H1 (cell line): ENCODE measurements around the gene ZBTB7B. TPM values are rescaled to one million over a fixed set of nuclear protein-coding genes. Genes with fewer than 3 reads are reported as not detected.

Experiments used
- CTCF ChIA-PET: fragments of 300-600 bp; sonication (Branson Sonifier 250); formaldehyde crosslinking; loops from one replicate; lab custom pipeline; 2021; ENCODE audit not compliant: partially characterized antibody; lab: Charles Lee
- POLR2A ChIA-PET: fragments of 300-600 bp; sonication (Branson Sonifier 250); formaldehyde crosslinking; loops from one replicate; lab custom pipeline; 2021; ENCODE audit warnings: inconsistent platforms; ENCODE audit not compliant: partially characterized antibody; lab: Charles Lee
- DNase-seq, 2 experiments: peaks; one replicate each; pipeline versions ENCODE4 v3.0.0 to v3.0.0-alpha.2; 2010 to 2022; ENCODE audit warnings: low spot score in 2 of 2, low read depth in 1 of 2, mixed read lengths in 1 of 2
- FAIRE-seq: peaks from 2 replicates; lab custom pipeline; 2011; peaks lifted over from hg19 to GRCh38; lab: Jason Lieb, UNC
- H2AFZ ChIP-seq: 2 replicates; pipeline ENCODE4 v1.8.1; 2012; ENCODE audit warnings: low read length, inconsistent platforms
- H2AK5ac ChIP-seq: 2 replicates; pipeline ENCODE4 v1.6.1; 2013; ENCODE audit warnings: low read depth, low read length
- H2BK120ac ChIP-seq: replicated peaks from 2 replicates; pipeline ENCODE3; 2013; ENCODE audit warnings: low read depth, low read length, inconsistent platforms
- H2BK12ac ChIP-seq: 2 replicates; pipeline ENCODE4 v1.6.1; 2013; ENCODE audit warnings: low read depth, low read length
- H2BK15ac ChIP-seq: 2 replicates; pipeline ENCODE4 v1.6.1; 2013; ENCODE audit warnings: low read length
- H2BK20ac ChIP-seq: 2 replicates; pipeline ENCODE4 v1.6.1; 2013; ENCODE audit warnings: low read length
- H2BK5ac ChIP-seq: 2 replicates; pipeline ENCODE4 v1.6.1; 2013; ENCODE audit warnings: low read depth, low read length
- H3K14ac ChIP-seq: 2 replicates; pipeline ENCODE4 v1.6.1; 2013; ENCODE audit warnings: inconsistent platforms; ENCODE audit not compliant: insufficient read length
- H3K18ac ChIP-seq: 2 replicates; pipeline ENCODE4 v1.6.1; 2013; ENCODE audit warnings: low read length; ENCODE audit errors: extremely low read depth
- H3K23ac ChIP-seq: 2 replicates; pipeline ENCODE4 v1.6.1; 2013; ENCODE audit warnings: inconsistent platforms; ENCODE audit not compliant: insufficient read length
- H3K23me2 ChIP-seq: 2 replicates; pipeline ENCODE4 v1.6.1; 2013; ENCODE audit warnings: low read depth, low read length
- H3K27ac ChIP-seq: 2 replicates; pipeline ENCODE4 v1.6.1; 2011; ENCODE audit warnings: low read depth, low read length, inconsistent platforms
- H3K27me3 ChIP-seq, 4 experiments: replicated peaks in 1 of 4; 1 replicate in 1 of 4; 2 replicates in 3 of 4; pipeline versions ENCODE4 v1.6.1 to v1.8.1; 2011 to 2013; ENCODE audit warnings: low read length in 3 of 4, mild to moderate bottlenecking in 3 of 4, inconsistent platforms in 2 of 4, mixed read lengths in 2 of 4, moderate library complexity in 1 of 4; ENCODE audit not compliant: control insufficient read depth in 3 of 4, insufficient read depth in 3 of 4; ENCODE audit errors: extremely low read depth in 1 of 4
- H3K36me3 ChIP-seq, 4 experiments: 2 replicates each; pipeline versions ENCODE4 v1.6.1 to v1.8.1; 2011 to 2013; ENCODE audit warnings: mild to moderate bottlenecking in 4 of 4, low read length in 3 of 4, moderate library complexity in 2 of 4, control low read depth in 1 of 4, inconsistent platforms in 1 of 4; ENCODE audit not compliant: insufficient read depth in 4 of 4, control insufficient read depth in 2 of 4
- H3K4ac ChIP-seq: replicated peaks from 2 replicates; pipeline ENCODE3; 2013; ENCODE audit warnings: low read length, low read depth, mixed read lengths, inconsistent platforms; ENCODE audit not compliant: insufficient read length
- H3K4me1 ChIP-seq, 4 experiments: replicated peaks in 1 of 4; 1 replicate in 1 of 4; 2 replicates in 3 of 4; pipeline versions ENCODE4 v1.6.1 to v1.8.1; 2011 to 2013; ENCODE audit warnings: low read length in 3 of 4, inconsistent platforms in 2 of 4, mixed read lengths in 1 of 4; ENCODE audit not compliant: insufficient read depth in 4 of 4, control insufficient read depth in 3 of 4
- H3K4me2 ChIP-seq, 2 experiments: 2 replicates each; pipeline versions ENCODE4 v1.6.1 to v1.8.1; 2011 to 2013; ENCODE audit warnings: low read depth in 2 of 2, low read length in 2 of 2, control low read depth in 1 of 2, inconsistent platforms in 1 of 2, mild to moderate bottlenecking in 1 of 2; ENCODE audit not compliant: insufficient read depth in 1 of 2
- H3K4me3 ChIP-seq, 4 experiments: fragments of 200-600, 300-600 bp in 1 of 4; sonication (generic), shearing (Covaris generic), sonication (Bioruptor Twin) in 1 of 4; 2 replicates each; pipeline versions ENCODE4 v1.5.1 to v1.8.1; 2011 to 2016; ENCODE audit warnings: low read length in 4 of 4, low read depth in 3 of 4, control low read depth in 2 of 4, inconsistent platforms in 2 of 4, mild to moderate bottlenecking in 2 of 4, mixed read lengths in 1 of 4, moderate library complexity in 1 of 4; ENCODE audit not compliant: insufficient read depth in 2 of 4; ENCODE audit errors: extremely low read depth in 1 of 4
- H3K56ac ChIP-seq: replicated peaks from 2 replicates; pipeline ENCODE3; 2013; ENCODE audit warnings: low read depth, mild to moderate bottlenecking, mixed read lengths, low read length, inconsistent platforms; ENCODE audit not compliant: insufficient read length
- H3K79me1 ChIP-seq: 2 replicates; pipeline ENCODE4 v1.6.1; 2013; ENCODE audit warnings: low read depth, low read length, control low read depth
- H3K79me2 ChIP-seq, 2 experiments: 2 replicates each; pipeline versions ENCODE4 v1.6.1 to v1.8.1; 2012 to 2013; ENCODE audit warnings: low read length in 2 of 2, mild to moderate bottlenecking in 2 of 2, inconsistent platforms in 1 of 2; ENCODE audit not compliant: insufficient read depth in 2 of 2, control insufficient read depth in 1 of 2
- H3K9ac ChIP-seq, 4 experiments: replicated peaks in 1 of 4; 1 replicate in 1 of 4; 2 replicates in 3 of 4; pipeline versions ENCODE4 v1.6.1 to v1.8.1; 2011 to 2013; ENCODE audit warnings: low read depth in 3 of 4, low read length in 3 of 4, control low read depth in 2 of 4, mild to moderate bottlenecking in 2 of 4, moderate library complexity in 2 of 4, inconsistent platforms in 1 of 4; ENCODE audit errors: extremely low read depth in 1 of 4
- H3K9me3 ChIP-seq, 2 experiments: 2 replicates each; pipeline versions ENCODE4 v1.6.1 to v1.8.1; 2012 to 2013; ENCODE audit warnings: mild to moderate bottlenecking in 2 of 2, moderate library complexity in 2 of 2, control low read depth in 1 of 2, inconsistent platforms in 1 of 2, low read depth in 1 of 2, low read length in 1 of 2, mixed read lengths in 1 of 2; ENCODE audit not compliant: insufficient read depth in 2 of 2
- H4K20me1 ChIP-seq, 2 experiments: replicated peaks in 1 of 2; 2 replicates each; pipeline versions ENCODE3 to v1.8.1; 2011 to 2013; ENCODE audit warnings: inconsistent platforms in 2 of 2, low read length in 2 of 2, mild to moderate bottlenecking in 1 of 2; ENCODE audit not compliant: insufficient read depth in 2 of 2, control insufficient read depth in 1 of 2
- H4K5ac ChIP-seq: 2 replicates; pipeline ENCODE4 v1.6.1; 2013; ENCODE audit warnings: low read length, low read depth, mixed read lengths, inconsistent platforms; ENCODE audit not compliant: insufficient read length
- H4K8ac ChIP-seq: 2 replicates; pipeline ENCODE4 v1.8.0; 2013; ENCODE audit warnings: mild to moderate bottlenecking, moderate library complexity, low read length, inconsistent platforms; ENCODE audit not compliant: insufficient read depth; ENCODE audit errors: extremely low read depth
- H4K91ac ChIP-seq: replicated peaks from 2 replicates; pipeline ENCODE3; 2013; ENCODE audit warnings: low read length, mixed read lengths, inconsistent platforms; ENCODE audit not compliant: insufficient read length
- ASH2L ChIP-seq: fragments of 200-600, 300-600 bp; sonication (generic); IDR thresholded peaks from one replicate; pipeline ENCODE4 v1.7.1; 2017; ENCODE audit warnings: low read length
- EZH2 ChIP-seq: fragments of 200-600 bp; sonication (generic); IDR thresholded peaks from 2 replicates; pipeline ENCODE4 v1.7.1; 2012; ENCODE audit warnings: low read depth, mild to moderate bottlenecking, moderate library complexity, low read length, inconsistent platforms; ENCODE audit not compliant: severe bottlenecking
- SAP30 ChIP-seq: fragments of 300-600 bp; sonication (generic); IDR thresholded peaks from 2 replicates; pipeline ENCODE4 v1.7.1; 2012; ENCODE audit warnings: low read length, moderate library complexity, mild to moderate bottlenecking, inconsistent platforms; ENCODE audit not compliant: insufficient read depth, insufficient replicate concordance
- WGBS, 2 experiments: shearing (Covaris generic) in 1 of 2; methylation state at CpG; one replicate each; pipeline versions ENCODE4 v1.1.6 to v1.1.7; 2013 to 2015; ENCODE audit warnings: low lambda C conversion rate in 2 of 2, mixed read lengths in 2 of 2, inconsistent platforms in 1 of 2, low coverage in 1 of 2, missing lambda C conversion rate in 1 of 2; ENCODE audit not compliant: insufficient replicate concordance in 2 of 2, insufficient coverage in 1 of 2, insufficient read length in 1 of 2; ENCODE audit errors: extremely low coverage in 1 of 2, missing lambda C conversion rate in 1 of 2; 5-methylcytosine and 5-hydroxymethylcytosine counted together
- polyA plus RNA-seq, 7 experiments: library from polyadenylated mRNA; depleted of rRNA in 3 of 7; stranded (reverse) in 5 of 7; unstranded in 2 of 7; fragments of >200 nt in 5 of 7; fragments of 200-250 nt in 2 of 7; gene quantifications; 1 replicate in 5 of 7; 2 replicates in 1 of 7; 4 replicates in 1 of 7; pipeline versions ENCODE4 v1.2.1 to v1.2.3, GENCODE V29; 2011 to 2013; ENCODE audit warnings: missing spikeins in 2 of 7, mixed read lengths in 2 of 7
- total RNA-seq: library from RNA; stranded (reverse); fragmentation: NEBNext Ultra II Directional; extraction: Animal tissue kit (Norgen Biotek cat#: 25700); gene quantifications from 2 replicates; pipeline ENCODE4 v1.2.1, GENCODE V29; 2021

ZBTB7B gene
- total and polyA plus RNA-seq, 2 of the 8 experiments (the other 6 are each of a cell fraction or from before 2014, with no cell fraction given) = 24.5 to 36.9 TPM

DNA sequence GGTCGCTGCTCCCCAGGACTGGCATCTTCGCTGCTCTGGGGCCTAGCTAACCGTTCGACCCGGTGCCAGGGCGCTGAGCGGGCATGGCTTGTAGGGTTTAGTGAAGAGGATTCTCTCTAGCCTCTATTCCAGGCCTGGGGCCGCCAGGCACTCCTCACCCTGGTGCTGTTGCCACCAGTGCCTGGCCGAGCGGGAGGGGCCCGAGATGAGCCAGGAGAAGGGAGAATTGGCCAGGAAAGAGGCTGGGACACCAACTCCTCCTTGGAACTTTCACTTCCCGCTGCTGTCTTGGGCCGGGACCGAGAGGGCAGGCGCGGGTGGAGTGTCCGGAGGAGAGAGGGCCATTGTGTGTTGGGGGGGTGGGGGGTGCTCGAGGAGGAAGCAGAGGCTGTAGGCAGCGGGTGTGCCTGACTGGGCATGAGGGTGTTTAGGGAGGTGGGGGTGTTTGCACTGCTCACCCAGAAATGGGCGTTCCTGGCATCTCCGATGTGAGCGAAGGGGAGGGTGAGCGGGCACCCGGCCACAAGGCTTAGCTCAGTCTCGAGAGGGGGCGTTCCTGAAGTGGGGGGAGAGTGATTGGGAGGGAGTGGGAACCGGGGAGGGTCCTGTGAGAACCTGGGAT, 49.3 kb downstream of the ZBTB7B start:
- H3K79me1 ChIP-seq = no peaks in the 10 kb centered on the region
- peaks cover 0 to 3% (median 0%) of the 10 kb centered on the region in 4 experiments; a peak in 1 of 8 replicates for H3K36me3 ChIP-seq
- no peak overlapping the region for H3K56ac ChIP-seq
- no peaks in the 10 kb centered on the region for H3K9me3 ChIP-seq
- no peaks in the 10 kb centered on the region for H3K79me2 ChIP-seq
- no peak overlapping the region for H2AK5ac ChIP-seq
- no peak overlapping the region for H3K23ac ChIP-seq
- no peak for DNase-seq
- TF ChIP-seq EZH2 (peak; percentile 13), SAP30 (no peak), ASH2L (peak; percentile 15)
- H4K5ac ChIP-seq = no peak overlapping the region
- H2BK15ac ChIP-seq = 0 out of 2 replicates have a peak overlapping the region, but pooled peaks have one; percentile 46
- H3K4me3 ChIP-seq = peak overlapping the region; percentile 32 to 76 (median 55)
- H3K9ac ChIP-seq = peak overlapping the region in 1 of 4 experiments; percentile 20; a peak in 2 of 7 replicates
- no peak for FAIRE-seq
- peaks cover 2 to 7% of the 10 kb centered on the region in 2 experiments for H4K20me1 ChIP-seq
- peak overlapping the region; percentile 42 to 96 for H3K4me2 ChIP-seq
- no peak overlapping the region for H3K4ac ChIP-seq
- peaks cover 4 to 24% (median 10%) of the 10 kb centered on the region in 4 experiments; a peak in 6 of 7 replicates for H3K4me1 ChIP-seq
- H2BK20ac ChIP-seq = no peak overlapping the region
- H3K27ac ChIP-seq = no peak overlapping the region
- no peak overlapping the region for H4K8ac ChIP-seq
- no peak overlapping the region for H4K91ac ChIP-seq
- 4% methylated on average over 12 of the region's 27 CpGs; no CpG with 5 or more reads in 1 of the 2 experiments for WGBS, 2 experiments
- no peak overlapping the region for H2AFZ ChIP-seq
- H2BK120ac ChIP-seq = no peak overlapping the region
- H3K23me2 ChIP-seq = peaks cover 16% of the 10 kb centered on the region
- no peak overlapping the region for H3K14ac ChIP-seq
- H2BK12ac ChIP-seq = no peak overlapping the region
- no peak overlapping the region for H2BK5ac ChIP-seq
- peaks cover 0 to 18% (median 12%) of the 10 kb centered on the region in 4 experiments; a peak in 5 of 7 replicates for H3K27me3 ChIP-seq
- no peak overlapping the region for H3K18ac ChIP-seq
- ChIA-PET POLR2A (interaction anchor here (0.9 to 2.6 kb wide), 14 partner anchors 9 to 96 kb away, joined by 3 to 9 read pairs (median 4); partner anchors contain the start of genes EFNA4, LENEP, PBXIP1 and PYGO2), CTCF (interaction anchor here (0.9 to 33.9 kb wide), 10 partner anchors 1 to 139 kb away, joined by 3 to 907 read pairs (median 6); partner anchors contain the start of genes ADAM15, EFNA3, EFNA4 and SHC1)
